Parathyroid adenoma (tissue), 2 donors: ENCODE measurements around the gene HNRNPA3.

ENCODE experiments used
- H2AFZ ChIP-seq: fragments of 300-600 bp; sonication (generic); one replicate; pipeline ENCODE4 v1.7.0; 2017; ENCODE audit warnings: antibody characterized with exemption, mild to moderate bottlenecking
- H3K27ac ChIP-seq: fragments of 300-600 bp; sonication (generic); one replicate; pipeline ENCODE4 v1.7.0; 2017
- H3K27me3 ChIP-seq: fragments of 300-600 bp; sonication (generic); one replicate; pipeline ENCODE4 v1.7.0; 2017; ENCODE audit warnings: low read length; ENCODE audit not compliant: control insufficient read depth, insufficient read depth
- H3K36me3 ChIP-seq: fragments of 300-600 bp; sonication (generic); one replicate; pipeline ENCODE4 v1.7.0; 2017; ENCODE audit warnings: low read length; ENCODE audit not compliant: control insufficient read depth, insufficient read depth
- H3K4me1 ChIP-seq: fragments of 300-600 bp; sonication (generic); one replicate; pipeline ENCODE4 v1.7.0; 2017; ENCODE audit warnings: control low read depth
- H3K4me2 ChIP-seq: fragments of 300-600 bp; sonication (generic); one replicate; pipeline ENCODE4 v1.7.0; 2017; ENCODE audit warnings: low read length
- H3K4me3 ChIP-seq: fragments of 300-600 bp; sonication (generic); one replicate; pipeline ENCODE4 v1.7.0; 2017; ENCODE audit warnings: low read depth, low read length
- H3K79me2 ChIP-seq: fragments of 300-600 bp; sonication (generic); one replicate; pipeline ENCODE4 v1.7.0; 2017; ENCODE audit warnings: control low read depth
- H3K9ac ChIP-seq: fragments of 300-600 bp; sonication (generic); one replicate; pipeline ENCODE4 v1.7.0; 2017; ENCODE audit warnings: mild to moderate bottlenecking
- H3K9me3 ChIP-seq: fragments of 300-600 bp; sonication (generic); one replicate; pipeline ENCODE4 v1.7.0; 2017; ENCODE audit warnings: low read length; ENCODE audit not compliant: control insufficient read depth
- CTCF ChIP-seq: fragments of 300-600 bp; sonication (generic); IDR thresholded peaks from one replicate; pipeline ENCODE4 v1.7.0; 2017; ENCODE audit warnings: antibody characterized with exemption, mild to moderate bottlenecking
- donor health status: primary hyperparathyroidism.

HNRNPA3 gene

GRCh38 chr2:177268901-177269300, 56.3 kb downstream of the HNRNPA3 start:
- no peaks in the 10 kb centered on the region for H3K9me3 ChIP-seq
- no peak overlapping the region for H3K9ac ChIP-seq
- no peak for TF ChIP-seq CTCF
- H3K4me1 ChIP-seq: peaks cover 10% of the 10 kb centered on the region
- H3K27me3 ChIP-seq: no peaks in the 10 kb centered on the region
- no peaks in the 10 kb centered on the region for H3K36me3 ChIP-seq
- no peak overlapping the region for H3K27ac ChIP-seq
- H3K79me2 ChIP-seq: no peaks in the 10 kb centered on the region
- H3K4me2 ChIP-seq: no peak overlapping the region
- no peak overlapping the region for H3K4me3 ChIP-seq
- H2AFZ ChIP-seq: no peak overlapping the region

- H3K9me3 ChIP-seq: no peaks in the 10 kb centered on the region
- H3K27me3 ChIP-seq: no peaks in the 10 kb centered on the region
- TF ChIP-seq CTCF: no peak
- H3K9ac ChIP-seq: no peak overlapping the region
- no peaks in the 10 kb centered on the region for H3K79me2 ChIP-seq
- H3K27ac ChIP-seq: no peak overlapping the region
- H2AFZ ChIP-seq: no peak overlapping the region
- H3K4me1 ChIP-seq: peaks cover 10% of the 10 kb centered on the region
- H3K4me2 ChIP-seq: no peak overlapping the region
- no peaks in the 10 kb centered on the region for H3K36me3 ChIP-seq
- H3K4me3 ChIP-seq: no peak overlapping the region
Observed at GRCh38 chr2:177270531-177270930, 57.9 kb downstream of the HNRNPA3 start.

GRCh38 chr2:177271981-177272666, 59.5 kb downstream of the HNRNPA3 start:
- Histone ChIP-seq H3K9ac (no peak overlapping the region), H3K36me3 (no peaks in the 10 kb centered on the region), H3K79me2 (no peaks in the 10 kb centered on the region), H2AFZ (no peak overlapping the region), H3K4me1 (no peaks in the 10 kb centered on the region), H3K27ac (no peak overlapping the region), H3K9me3 (no peaks in the 10 kb centered on the region), H3K4me2 (no peak overlapping the region), H3K27me3 (no peaks in the 10 kb centered on the region), H3K4me3 (no peak overlapping the region)
- no peak for TF ChIP-seq CTCF

- Histone ChIP-seq H3K9me3 (no peaks in the 10 kb centered on the region), H3K27ac (no peak overlapping the region)
Observed at GRCh38 chr2:177272765-177273164, 60.2 kb downstream of the HNRNPA3 start.

More at GRCh38 chr2:177272765-177273164, 60.2 kb downstream of the HNRNPA3 start:
- Histone ChIP-seq H3K4me1 (no peaks in the 10 kb centered on the region), H3K4me3 (no peak overlapping the region), H3K27me3 (no peaks in the 10 kb centered on the region), H3K9ac (no peak overlapping the region), H3K4me2 (no peak overlapping the region), H2AFZ (no peak overlapping the region), H3K79me2 (no peaks in the 10 kb centered on the region), H3K36me3 (no peaks in the 10 kb centered on the region)
- no peak for TF ChIP-seq CTCF
